HEK293 (cell line): ENCODE data around the gene TRIM50.
"Not testable (repeated sequence)": the region's sequence is repeated elsewhere in the genome, so short reads cannot be mapped to it uniquely, and the experiment has no call there.

Source experiments
- GLI4 ChIP-seq: fragments of 450-650 bp; formaldehyde crosslinking; IDR thresholded peaks from 2 replicates; pipeline ENCODE4 v1.5.1; 2016; ENCODE audit warnings: missing biosample characterization, missing genetic modification characterization
- MYNN ChIP-seq: fragments of 450-650 bp; formaldehyde crosslinking; IDR thresholded peaks from 2 replicates; pipeline ENCODE4 v1.5.1; 2016; ENCODE audit warnings: missing biosample characterization, missing genetic modification characterization, borderline replicate concordance
- PBX3 ChIP-seq: sonication (generic); formaldehyde crosslinking; IDR thresholded peaks from 2 replicates; pipeline ENCODE4 v1.8.1; 2022; ENCODE audit warnings: mild to moderate bottlenecking, moderate library complexity, missing genetic modification reagents
- ZNF24 ChIP-seq: fragments of 450-650 bp; formaldehyde crosslinking; IDR thresholded peaks from 2 replicates; pipeline ENCODE4 v1.5.1; 2016; ENCODE audit warnings: missing biosample characterization, missing genetic modification characterization
- ZNF274 ChIP-seq, 2 experiments: fragments of 200-500 bp in 1 of 2; fragments of 450-650 bp in 1 of 2; sonication (Bioruptor generic) in 1 of 2; formaldehyde crosslinking in 1 of 2; IDR thresholded peaks; 2 replicates each; pipeline versions ENCODE4 v1.5.1 to v1.6.1; 2014 to 2016; ENCODE audit warnings: borderline replicate concordance in 1 of 2, inconsistent platforms in 1 of 2, low read length in 1 of 2, missing biosample characterization in 1 of 2, missing genetic modification characterization in 1 of 2
- ZNF335 ChIP-seq: fragments of 450-650 bp; formaldehyde crosslinking; conservative IDR thresholded peaks from 2 replicates; pipeline ENCODE4 v1.5.1; 2016; ENCODE audit warnings: missing biosample characterization, missing genetic modification characterization
- TF ChIP-seq, protein P1 (sequence below): fragments of 450-650 bp; formaldehyde crosslinking; IDR thresholded peaks from 2 replicates; pipeline ENCODE4 v1.5.1; 2016; ENCODE audit warnings: missing biosample characterization, missing genetic modification characterization

DNA sequence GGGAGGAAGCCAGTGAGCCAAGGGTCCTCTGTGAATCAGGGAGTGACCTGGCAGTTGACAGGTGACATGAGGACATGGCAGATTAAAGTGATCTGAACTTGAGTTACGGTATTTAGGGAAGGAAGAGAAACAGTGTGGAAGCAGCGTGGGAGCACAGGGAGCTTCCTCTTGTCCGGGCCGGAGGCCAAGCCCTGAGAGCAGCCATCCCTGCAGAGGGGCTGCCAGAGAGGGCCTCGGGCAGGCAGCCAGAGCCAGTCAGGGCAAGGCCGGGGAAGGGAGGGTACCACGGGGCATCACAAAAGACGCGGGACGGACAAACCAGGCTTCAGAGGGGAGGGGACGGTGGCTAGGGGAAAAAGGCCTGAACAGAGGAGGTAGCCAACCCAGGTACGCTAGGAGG is 28.1 kb downstream of the TRIM50 start:
- TF ChIP-seq ZNF24; PBX3 (CRISPR knock-in tag); GLI4 (tag by site-specific recombination); ZNF274 (IDR thresholded peaks at IDR 0.05; ENCODE audit: low read length); ZNF274 (tag by site-specific recombination; IDR thresholded peaks at IDR 0.05; ENCODE audit: borderline replicate concordance); MYNN; ZNF335: not testable (repeated sequence)
- TF ChIP-seq, protein P1, sequence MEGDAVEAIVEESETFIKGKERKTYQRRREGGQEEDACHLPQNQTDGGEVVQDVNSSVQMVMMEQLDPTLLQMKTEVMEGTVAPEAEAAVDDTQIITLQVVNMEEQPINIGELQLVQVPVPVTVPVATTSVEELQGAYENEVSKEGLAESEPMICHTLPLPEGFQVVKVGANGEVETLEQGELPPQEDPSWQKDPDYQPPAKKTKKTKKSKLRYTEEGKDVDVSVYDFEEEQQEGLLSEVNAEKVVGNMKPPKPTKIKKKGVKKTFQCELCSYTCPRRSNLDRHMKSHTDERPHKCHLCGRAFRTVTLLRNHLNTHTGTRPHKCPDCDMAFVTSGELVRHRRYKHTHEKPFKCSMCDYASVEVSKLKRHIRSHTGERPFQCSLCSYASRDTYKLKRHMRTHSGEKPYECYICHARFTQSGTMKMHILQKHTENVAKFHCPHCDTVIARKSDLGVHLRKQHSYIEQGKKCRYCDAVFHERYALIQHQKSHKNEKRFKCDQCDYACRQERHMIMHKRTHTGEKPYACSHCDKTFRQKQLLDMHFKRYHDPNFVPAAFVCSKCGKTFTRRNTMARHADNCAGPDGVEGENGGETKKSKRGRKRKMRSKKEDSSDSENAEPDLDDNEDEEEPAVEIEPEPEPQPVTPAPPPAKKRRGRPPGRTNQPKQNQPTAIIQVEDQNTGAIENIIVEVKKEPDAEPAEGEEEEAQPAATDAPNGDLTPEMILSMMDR: not testable (repeated sequence)
